Measurements from ENCODE around the gene TEC. TPM values are rescaled to one million over a fixed set of nuclear protein-coding genes. Genes with fewer than 3 reads are reported as not detected.
A peak's percentile ranks its signal among the peaks of the same experiment; 100 is the strongest.

TEC gene
- total RNA-seq, 1 experiment from 2014 or later, result 4.5 TPM

- no peaks in the 10 kb centered on the region for H3K27me3 ChIP-seq (ENCODE audit: insufficient read depth, low read length)
- peak overlapping the region; percentile 44; the same call in 1 of the 2 replicates for H3K9ac ChIP-seq (ENCODE audit: low read length)
- TF ChIP-seq EGR1 (IDR thresholded peaks at IDR 0.05; ENCODE audit: low read depth) (no peak), ZFX (IDR thresholded peaks at IDR 0.05) (no peak), JUND (IDR thresholded peaks at IDR 0.05) (no peak), ELF1 (IDR thresholded peaks at IDR 0.05; ENCODE audit: borderline replicate concordance, low read depth) (no peak), POLR2A (IDR thresholded peaks at IDR 0.05; ENCODE audit: borderline replicate concordance, extremely low read depth, insufficient read depth, insufficient read length) (no peak), POLR2AphosphoS5 (IDR thresholded peaks at IDR 0.05; ENCODE audit: low read depth, low read length) (no peak), EZH2 (IDR thresholded peaks at IDR 0.05) (no peak), CBX3 (IDR thresholded peaks at IDR 0.05; ENCODE audit: low read depth) (no peak), MAX (IDR thresholded peaks at IDR 0.05) (no peak), YY1 (IDR thresholded peaks at IDR 0.05; ENCODE audit: extremely low read depth, insufficient replicate concordance, low read depth, low read length) (no peak), ZNF274 (IDR thresholded peaks at IDR 0.05; ENCODE audit: low read depth, low read length) (no peak), SRF (IDR thresholded peaks at IDR 0.05; ENCODE audit: low read depth) (no peak), SIN3A (IDR thresholded peaks at IDR 0.05; ENCODE audit: low read depth) (no peak), RAD21 (IDR thresholded peaks at IDR 0.05; ENCODE audit: low read depth) (no peak), ZBTB33 (IDR thresholded peaks at IDR 0.05; ENCODE audit: extremely low read depth, insufficient replicate concordance, low read length) (no peak), CTCF (IDR thresholded peaks at IDR 0.05 in 2 of 3, conservative IDR thresholded peaks at IDR 0.05 in 1 of 3; ENCODE audit: borderline replicate concordance in 1 of 3, insufficient read depth in 1 of 3, low read depth in 2 of 3, low read length in 2 of 3) (no peak)
- ChIA-PET CTCF (interaction anchor here (1.6 to 1.7 kb wide), 2 partner anchors 44 to 103 kb away, joined by 5 to 9 read pairs; no protein-coding TSS in a partner anchor), POLR2A (no interaction called here), RAD21 (ENCODE audit: low non-redundant PET in 1 of 2, low total read pairs in 2 of 2, uncharacterized antibody in 2 of 2, unreplicated experiment in 2 of 2) (no interaction called here)
- H3K4me2 ChIP-seq (ENCODE audit: low read length), result 0 out of 2 replicates have a peak overlapping the region, but pooled peaks have one; percentile 62
- H3K9me3 ChIP-seq (ENCODE audit: control insufficient read depth in 1 of 2, insufficient read depth in 1 of 2, low read depth in 1 of 2, low read length in 2 of 2), result no peaks in the 10 kb centered on the region
- no peaks in the 10 kb centered on the region for H3K9me2 ChIP-seq (ENCODE audit: insufficient read depth)
- H4K20me1 ChIP-seq (ENCODE audit: insufficient read depth), result no peaks in the 10 kb centered on the region
- ATAC-seq (no peak), DNase-seq (ENCODE audit: low read depth, low spot score) (no peak)
- no TSS peak for BruUV-seq (replicated peaks)
- H3K36me3 ChIP-seq (ENCODE audit: control insufficient read depth in 1 of 2, insufficient read depth in 2 of 2, low read length in 2 of 2), result no peaks in the 10 kb centered on the region
- intact Hi-C loops (cut with micrococcal nuclease), result no loop called here
- no peaks in the 10 kb centered on the region for H3K79me2 ChIP-seq (ENCODE audit: insufficient read depth, low read length)
- peaks cover 30 to 45% of the 10 kb centered on the region in 2 experiments for H3K4me1 ChIP-seq (ENCODE audit: control insufficient read depth in 1 of 2, insufficient read depth in 2 of 2, low read length in 2 of 2)
- no peak overlapping the region for H3K4me3 ChIP-seq (replicated peaks in 1 of 2; ENCODE audit: low read depth in 1 of 2, low read length in 2 of 2)
- H3K27ac ChIP-seq (ENCODE audit: low read depth, low read length), result peak overlapping the region; percentile 87; the same call in 1 of the 2 replicates
- no peak overlapping the region for H2AFZ ChIP-seq (ENCODE audit: low read depth, low read length, poor library complexity, severe bottlenecking)
These were observed 97.0 kb downstream of the TEC start for GRCh38 chr4:48172651-48173050.
